NCI-H2081 (cell line): ENCODE results near the gene GLCE.

Experiments
- DNase-seq, 2 experiments: peaks; one replicate each; lab custom pipeline; 2025; lab: John Stamatoyannopoulos, UW

GLCE gene

DNA sequence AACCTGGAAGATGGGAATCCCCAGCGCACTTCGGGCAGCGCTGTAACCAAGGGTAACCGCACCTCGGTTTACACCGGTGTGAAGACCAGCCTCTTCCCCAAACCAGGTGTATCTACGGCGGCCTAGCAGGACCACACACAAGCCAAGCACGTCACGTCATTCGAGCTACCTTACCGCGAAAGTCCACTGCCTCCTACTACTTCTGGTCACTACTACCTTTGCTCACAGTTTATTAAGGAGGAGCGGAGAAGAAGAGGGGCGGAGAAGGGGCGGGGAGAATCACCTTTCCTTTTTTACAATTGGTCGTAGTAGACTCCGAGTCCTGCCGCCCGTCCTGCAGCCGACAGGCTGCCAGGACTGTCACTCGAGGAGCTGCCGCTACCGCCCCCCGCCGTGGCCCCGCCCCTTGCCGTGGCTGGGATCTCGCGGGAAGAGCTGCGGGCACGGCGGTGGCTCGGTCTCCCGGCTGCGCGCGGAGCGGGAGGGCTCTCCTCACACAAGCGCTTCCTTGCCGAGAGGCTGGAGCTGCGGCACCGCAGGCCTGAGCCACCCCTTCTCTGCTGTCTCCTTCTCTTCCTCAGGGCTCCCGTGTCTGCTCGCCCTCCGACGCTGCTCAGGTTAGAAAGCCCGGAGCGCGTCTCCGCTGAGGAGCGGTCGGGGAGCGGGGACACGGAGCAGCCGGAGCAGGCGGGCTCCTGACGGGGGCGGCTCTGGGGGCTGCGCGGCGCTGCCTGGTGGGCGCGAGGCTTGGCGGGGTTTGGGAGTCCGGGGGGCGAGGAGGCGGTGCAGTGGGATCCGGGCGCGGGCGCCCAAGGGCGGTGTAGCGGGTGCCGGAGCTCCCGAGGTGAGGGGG is at the start of gene GLCE:
Gene GLCE, plus strand, starts transcription at position 495 of the 853 bp plus-strand sequence. CDS start 95,172 bp downstream, outside the sequence.
- peak; percentile 96 to 98 for DNase-seq

DNA sequence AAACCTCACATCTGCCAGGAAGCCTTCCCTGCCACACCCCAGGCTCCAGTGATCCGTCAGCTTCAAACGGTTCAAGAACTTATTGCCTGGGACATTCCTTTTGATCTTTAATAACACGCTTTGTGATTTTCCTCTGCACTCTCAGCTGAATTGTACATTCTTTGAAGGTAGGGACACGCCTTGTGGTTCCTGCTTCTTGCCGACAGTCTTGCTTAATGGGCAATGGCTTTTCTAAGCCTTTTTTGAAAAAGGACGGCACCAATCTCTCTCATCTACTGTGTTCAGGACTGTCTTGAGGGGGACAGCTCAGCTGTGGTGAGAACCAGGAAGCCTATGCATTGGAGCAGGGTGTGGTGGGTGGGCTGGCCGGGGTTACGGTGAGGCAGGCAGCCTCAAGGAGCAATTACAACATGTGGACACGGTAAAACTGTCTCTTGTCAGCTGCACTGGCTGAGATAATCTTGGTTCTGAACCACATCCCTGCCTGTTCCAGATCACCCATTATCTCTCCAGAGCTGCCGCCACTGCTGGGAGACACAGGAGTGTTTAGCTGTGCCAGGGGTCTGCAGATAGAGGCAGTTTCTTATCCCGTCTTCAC is 46.0 kb upstream of the GLCE start:
- no peak for DNase-seq

DNA sequence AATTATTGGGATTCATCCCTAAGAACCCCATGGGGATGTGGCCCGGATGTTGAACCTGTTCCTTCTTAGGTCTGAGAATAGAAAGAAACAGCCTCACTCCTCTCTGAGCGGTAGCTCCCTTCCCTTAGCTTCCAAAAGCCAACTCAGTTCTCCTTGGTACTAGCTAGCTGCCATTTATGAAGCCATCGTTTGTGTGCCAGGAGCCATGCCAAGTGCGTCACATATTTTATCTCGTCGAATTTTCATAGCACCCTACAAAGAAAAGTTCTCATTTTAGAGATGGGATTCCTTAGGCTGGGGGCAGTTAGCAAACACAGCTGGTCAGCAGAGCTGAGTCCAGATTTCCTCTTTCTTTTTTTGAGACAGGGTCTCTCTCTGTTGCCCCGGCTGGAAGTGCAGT is 45.4 kb upstream of the GLCE start:
- DNase-seq: no peak

DNA sequence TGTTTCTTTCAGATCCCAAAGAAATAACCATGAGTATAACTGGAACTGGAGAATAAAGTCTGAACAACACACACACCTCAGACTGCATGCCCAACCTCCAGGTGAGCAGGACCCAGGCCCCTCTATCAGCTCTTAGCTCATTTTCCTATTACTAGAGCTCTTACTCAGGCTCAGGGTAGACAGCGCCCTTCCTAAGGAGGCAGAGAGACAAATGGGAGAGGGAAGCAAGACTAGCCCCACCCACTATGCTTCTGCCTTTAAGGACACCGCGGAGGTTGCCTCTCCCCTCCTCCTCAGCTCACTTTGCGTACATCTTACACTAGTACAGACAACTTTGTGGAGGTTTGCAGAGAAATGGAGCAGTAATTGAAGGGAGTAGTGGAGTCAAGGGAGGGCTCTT is 44.0 kb upstream of the GLCE start:
- DNase-seq: no peak

DNA sequence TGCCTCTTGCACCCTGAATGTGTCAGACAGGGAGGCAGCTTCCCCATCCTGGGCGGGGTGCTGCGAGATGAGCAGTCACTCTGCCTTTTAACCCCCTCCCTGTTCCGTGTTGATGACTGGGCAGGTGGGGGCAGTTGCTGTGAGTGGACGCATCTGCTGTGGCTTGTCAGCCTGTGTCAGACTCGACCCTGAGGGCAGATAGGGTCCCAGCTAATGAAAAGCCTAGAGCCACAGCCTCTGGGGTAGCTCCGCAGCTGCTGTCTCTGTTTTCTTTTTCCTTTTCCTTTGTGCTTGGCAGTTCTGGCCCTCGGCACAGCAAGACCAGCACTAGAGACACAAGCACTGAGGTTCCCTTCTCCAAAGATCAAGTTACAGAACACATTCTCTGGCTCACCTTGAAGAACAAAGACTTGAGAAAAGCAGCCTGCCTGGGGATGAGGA is 43.0 kb upstream of the GLCE start:
- DNase-seq: no peak

DNA sequence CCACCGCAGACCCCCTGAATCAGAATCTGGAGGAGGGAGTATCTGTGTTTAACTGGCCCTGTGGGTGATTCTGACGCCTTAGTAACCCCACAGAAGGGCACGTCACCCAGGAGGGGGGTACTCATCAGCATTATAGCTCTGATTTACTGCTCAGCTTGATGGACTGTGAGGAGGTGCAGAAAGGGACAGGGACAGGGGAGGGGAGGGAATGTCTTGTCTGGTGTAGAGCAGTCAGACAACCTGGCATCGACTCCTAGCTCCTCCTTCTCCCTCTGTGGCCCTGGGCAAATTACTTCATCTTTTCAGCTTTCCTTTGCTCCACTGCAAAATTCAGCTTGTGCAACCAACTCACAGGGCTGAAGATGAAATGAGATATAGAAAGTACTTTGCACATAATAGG is 42.3 kb upstream of the GLCE start:
- no peak for DNase-seq

DNA sequence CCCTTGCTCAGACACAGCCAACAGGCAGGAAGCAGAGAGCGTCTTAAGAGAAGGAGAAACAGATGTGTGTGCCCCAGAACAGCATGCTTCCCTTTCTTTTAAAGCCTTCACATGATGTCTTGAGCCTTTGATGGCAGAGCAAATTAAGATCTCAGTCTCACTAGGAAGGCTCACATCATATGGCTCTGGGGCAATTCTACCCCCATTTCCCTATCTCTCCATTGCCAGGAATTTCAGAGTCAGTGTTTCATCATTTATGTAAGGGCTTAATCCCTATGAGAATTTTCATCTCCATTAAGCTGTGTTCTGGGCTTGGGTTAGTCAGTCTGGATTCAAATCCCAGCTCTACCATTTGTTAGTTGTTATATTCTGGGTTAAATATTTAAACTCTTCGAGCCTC is 41.4 kb upstream of the GLCE start:
- DNase-seq: no peak

DNA sequence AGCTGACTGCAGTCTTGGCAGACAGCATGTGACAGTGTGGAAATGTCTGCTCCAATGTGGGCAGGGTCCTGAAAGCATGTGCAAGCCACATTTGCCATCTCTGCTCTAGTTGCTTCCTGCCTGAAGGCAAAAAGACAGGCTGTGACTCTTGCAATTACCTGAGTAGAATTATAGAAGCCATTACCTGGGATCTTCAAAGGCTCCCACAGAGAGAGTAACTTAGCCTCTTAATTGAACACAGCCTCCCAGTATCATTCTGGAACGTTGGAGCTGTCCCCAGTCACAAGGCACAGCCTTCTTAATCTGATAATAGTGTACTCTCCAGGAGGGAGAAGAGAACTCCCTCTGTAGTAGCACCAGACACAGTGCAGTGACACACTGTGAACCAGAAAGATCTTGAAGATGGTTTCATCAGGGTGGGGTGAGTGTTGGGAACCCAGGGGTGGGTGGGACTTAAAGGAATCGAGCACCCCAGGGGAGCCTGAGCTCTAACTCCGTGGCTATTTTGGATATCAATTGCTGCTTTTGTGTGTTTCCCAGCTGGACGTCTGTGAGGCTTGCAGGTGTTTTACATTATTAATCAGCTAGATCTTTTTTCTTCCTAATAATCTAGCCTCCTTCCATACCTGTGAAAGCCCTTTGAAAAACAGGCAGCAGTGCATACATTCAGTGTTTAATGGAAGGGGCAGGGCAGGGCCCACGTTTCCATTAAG is 40.6 kb upstream of the GLCE start:
- DNase-seq: peak in 1 of 2 experiments; percentile 51

DNA sequence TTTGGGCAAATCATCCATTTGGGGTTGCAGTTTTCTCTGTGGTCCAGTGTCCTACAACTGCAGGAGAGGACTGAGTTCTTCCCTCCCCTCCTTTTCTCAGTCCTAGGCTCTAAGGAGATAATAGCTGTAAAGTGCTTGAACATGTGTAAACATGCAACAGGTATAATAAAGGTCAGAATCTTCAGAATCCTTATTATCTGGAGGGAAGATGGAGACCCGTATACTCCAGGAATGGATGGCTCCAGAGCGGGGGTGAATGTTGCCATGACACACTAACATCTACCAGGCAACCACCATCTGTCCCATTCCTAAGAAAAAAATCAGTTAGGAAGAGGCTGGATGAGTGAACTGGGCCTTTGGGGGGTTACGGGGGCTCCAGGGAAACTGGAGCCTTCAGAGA is 39.7 kb upstream of the GLCE start:
- no peak for DNase-seq

DNA sequence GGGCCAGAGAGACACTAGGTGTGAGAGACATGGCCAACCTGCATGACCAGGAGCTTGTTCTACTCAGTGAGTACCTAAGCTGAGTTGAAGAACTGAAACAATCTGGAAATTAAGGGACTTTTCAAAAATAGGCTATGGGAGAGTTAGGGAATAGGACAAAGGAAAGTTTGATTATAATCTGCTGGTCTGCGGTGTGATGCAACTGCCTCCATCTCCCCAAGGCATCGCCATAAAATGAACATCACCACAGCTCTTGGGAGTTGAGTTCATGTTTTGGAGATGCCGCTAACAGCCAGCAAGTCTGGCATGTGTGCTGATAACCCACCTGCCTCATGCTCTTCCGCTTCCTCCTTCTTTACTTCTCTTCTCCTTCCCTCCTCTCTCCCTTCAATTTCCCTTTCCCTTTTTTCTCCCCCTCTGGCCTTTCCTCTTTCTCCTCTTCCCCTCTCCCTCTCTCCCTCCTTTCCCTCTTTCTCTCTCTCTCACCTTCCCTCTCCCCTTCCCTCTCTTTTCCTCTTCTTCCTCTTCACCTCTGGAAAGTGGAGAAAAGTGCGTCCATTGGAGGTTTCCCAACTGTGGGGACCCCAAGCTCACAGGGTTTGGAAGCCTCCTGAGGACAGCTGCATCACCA is 39.1 kb upstream of the GLCE start:
- DNase-seq: no peak

DNA sequence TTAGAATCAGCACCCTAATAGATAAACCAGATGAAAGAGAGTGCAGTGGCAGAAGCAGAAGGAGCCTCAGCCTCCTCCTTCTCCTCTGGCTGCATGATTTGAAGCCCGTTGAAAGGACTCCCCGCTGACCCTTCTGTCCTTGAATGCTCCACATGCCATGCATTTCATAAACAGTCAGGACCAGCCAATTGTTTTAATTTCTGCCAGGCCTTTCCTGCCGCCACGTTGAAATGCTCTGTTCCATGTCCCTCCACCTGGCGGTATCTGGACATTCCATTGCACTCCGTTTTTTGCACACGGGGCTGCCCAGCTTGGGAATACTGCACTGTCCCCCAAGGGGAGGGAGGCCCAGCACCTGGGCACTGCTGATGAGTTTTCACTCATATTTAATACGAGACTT is 35.2 kb upstream of the GLCE start:
- no peak for DNase-seq

DNA sequence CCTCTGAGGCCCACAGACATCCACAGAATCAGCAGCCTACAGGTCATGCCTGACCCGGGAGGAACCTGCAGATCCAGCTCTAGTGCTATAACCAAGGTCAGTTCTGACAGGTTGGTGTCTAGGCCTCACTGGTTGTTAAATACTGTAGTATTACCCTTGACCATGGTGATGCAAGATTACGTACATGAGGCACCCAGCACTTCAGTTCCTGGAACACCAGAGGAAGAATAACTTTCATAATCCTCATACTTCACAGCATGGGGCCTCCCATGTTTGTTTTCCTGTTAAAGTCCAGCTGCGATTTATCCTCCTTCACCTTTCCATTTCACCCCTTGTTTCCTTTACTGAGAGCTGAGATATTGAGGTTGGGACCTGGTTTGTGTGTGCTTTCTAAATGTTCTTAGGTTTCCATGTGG is 34.4 kb upstream of the GLCE start:
- no peak for DNase-seq

DNA sequence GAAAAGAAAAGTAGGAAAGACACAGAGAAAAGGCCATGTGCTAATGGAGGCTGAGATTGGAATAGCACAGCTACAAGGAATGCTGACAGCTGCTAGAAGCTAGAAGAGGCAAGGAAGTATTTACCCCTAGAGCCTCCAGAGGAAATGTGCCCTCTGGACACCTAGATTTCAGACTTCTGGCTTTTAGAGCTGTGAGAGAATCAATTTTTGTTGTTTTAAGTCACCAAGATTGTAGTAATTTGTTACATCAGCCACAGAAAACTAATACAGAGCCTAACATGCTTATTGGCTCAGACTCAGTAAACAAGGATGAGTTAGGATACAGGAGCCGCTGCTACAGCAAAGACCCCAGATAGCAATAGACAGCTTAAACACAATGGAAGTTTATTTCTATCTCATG is 33.1 kb upstream of the GLCE start:
- no peak for DNase-seq

DNA sequence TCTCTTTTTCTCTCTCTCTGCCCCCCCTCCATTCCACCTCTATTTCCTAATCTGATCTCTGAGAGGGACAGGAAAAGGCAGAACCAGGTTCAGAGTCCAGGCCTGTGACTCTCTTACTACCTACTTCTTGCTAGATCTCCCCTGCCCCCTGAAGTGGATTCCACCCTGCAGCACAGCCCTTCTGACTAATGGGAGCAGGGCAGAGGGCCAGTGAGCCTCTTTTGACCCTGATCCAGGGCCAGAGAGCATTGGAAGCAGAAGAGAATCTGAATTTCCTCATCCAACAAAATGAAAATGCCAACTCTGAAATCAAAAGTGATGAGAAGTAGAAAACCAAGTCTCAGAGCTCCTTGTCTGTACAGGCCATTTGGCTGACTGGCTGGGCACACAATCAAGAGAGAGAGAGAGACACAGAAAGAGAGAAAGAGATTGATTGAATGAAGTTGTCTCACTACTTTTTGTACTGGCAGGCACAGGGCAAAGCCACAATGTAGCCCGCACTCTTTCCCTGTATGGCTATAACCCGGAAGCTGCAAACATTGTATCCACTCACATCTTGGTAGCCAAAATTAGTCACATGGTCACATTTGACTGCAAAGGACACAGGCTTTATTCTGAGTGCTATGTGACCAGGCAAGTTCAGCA is 31.6 kb upstream of the GLCE start:
- DNase-seq: no peak

DNA sequence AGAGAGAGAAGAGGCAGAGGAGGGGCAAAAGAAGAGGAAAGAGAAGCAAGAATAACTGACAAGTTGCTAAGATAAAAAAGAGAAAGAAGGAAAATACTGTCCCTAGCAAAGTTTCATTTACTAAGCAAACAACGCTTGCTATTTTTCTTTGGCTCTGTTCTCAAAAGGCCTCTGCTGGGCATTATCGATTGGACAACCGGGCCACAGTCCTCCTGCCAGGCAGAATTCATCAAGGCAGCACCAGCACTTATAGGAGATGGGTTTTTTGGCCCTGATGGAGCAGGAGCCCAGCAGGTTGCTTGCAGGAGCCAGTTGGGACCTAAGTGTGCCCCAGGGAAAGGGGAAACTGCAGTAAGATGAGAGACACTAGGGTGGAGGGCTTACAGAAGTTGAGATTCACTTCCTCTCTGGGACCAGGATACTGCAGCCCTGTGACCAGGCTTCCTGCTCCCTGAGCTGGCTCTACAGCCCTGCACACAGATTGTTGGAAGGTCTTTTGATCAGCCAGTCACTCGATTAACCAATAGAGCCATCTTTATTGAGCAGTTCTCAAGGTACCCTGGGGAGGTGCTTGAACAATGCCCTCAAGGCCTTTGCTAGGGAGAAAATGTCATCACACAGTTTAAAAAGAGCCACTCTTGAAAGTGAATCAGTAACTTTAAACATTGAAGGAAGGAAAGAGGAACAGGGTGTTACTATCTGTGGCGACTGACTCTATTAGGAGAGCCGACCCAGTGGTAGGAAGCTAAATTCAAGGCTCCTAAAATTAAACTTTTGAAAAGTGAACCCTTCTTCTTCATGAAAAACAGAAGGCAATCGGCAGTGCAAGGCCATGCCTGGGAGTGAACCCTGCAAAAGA is 28.8 kb upstream of the GLCE start:
- no peak for DNase-seq

DNA sequence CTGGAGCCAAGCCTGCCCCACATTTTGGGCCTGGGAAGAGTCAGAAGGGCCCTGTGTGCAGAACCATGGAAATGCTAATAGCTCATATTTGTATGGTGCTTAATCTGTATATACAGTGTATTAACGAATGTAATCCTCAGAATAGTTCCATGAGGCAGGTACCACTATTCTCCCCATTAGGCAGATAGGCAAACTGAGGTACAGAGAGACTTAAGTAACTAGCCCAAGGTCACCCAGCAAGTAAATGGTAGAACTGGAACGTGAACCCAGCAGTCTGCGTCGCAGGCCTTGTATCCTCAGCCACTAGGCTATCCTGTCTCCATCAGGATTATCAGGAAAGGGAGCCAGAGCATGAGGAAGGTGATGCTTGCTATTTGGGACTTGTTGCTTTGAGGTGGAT is 28.0 kb upstream of the GLCE start:
- DNase-seq: no peak

DNA sequence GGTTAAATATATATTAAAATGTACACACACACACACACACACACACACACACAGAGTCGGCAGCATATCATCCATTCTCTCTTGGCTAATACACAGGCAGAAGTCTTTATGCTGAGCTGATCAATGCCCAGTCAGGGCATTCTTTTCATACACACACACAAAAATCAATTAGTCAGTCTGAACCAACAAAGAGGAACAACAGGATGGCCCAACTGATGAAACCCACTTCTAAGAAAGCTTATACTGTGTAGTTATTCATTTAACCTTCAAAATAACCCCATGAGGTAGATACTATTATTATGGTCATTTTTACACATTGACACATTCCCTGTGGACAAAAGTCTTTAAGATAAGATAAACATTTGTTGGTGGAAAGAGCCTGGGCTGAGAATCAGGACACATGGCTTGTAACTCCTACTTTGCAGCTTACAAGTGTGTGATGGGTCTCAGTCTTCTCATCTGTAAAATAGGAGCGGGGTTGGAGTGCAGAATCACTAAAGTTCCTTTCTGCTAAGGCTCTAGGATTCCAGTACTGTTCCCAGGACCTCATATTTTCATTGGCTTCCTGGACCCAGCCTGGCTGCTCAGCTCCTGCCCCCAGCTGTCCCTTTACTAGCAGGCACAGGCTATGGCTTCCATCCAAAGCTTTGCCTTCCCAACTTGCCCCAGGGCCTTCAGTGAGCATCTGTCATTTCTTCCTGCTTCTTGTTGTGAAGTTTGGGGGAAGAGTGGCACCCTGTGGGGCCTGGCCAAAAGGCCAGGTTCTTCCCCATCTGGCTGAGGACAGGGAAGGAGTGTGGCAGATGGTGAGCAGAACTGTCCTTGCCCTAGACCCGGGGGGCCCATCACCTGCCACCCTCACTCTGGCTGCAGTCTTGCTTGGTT is 27.2 kb upstream of the GLCE start:
- no peak for DNase-seq

DNA sequence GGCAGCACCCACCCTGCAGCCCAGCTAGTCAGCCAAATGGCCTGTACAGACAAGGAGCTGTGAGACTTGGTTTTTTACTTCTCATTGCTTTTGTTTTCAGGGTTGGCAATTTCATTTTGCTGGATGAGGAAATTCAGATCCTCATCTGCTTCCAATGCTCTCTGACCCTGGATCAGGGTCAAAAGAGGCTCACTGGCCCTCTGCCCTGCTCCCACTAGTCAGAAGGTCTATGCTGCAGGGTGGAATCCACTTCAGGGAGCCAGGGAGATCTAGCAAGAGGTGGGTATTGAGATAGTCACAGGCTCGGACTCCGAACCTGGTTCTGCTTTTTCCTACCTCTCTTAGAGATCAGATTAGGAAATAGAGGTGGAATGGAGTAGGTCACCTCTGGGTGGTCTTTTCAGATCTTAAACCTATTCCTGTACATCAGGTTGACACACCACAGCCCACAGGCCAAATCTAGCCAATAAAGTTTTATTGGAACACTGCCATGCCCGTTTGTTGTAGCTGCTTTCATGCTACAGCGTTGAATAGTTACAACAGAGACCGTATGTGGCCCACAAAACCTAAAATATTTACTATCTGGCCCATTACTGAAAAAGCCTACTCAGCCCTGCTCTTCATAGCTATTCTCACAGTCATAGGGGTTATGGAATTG is 26.4 kb upstream of the GLCE start:
- no peak for DNase-seq

DNA sequence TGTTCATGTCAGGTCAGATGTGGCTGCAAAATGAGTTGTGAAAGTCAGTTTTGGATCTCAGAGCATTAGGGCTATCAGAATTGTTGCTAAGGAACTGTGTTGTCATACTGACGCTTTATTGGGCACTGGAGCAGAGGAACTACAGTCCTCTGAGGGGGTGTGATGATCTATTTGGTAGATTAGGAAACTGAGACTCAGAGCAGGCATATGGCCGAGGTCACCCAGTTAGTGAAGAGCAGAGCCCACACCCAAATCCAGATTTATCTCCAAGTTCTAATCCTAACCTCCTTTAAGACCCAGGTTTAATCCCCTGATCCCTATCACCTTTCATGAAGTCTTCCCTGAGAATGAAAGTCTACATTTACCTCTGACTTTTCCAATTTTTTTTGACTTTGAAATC is 25.6 kb upstream of the GLCE start:
- no peak for DNase-seq

DNA sequence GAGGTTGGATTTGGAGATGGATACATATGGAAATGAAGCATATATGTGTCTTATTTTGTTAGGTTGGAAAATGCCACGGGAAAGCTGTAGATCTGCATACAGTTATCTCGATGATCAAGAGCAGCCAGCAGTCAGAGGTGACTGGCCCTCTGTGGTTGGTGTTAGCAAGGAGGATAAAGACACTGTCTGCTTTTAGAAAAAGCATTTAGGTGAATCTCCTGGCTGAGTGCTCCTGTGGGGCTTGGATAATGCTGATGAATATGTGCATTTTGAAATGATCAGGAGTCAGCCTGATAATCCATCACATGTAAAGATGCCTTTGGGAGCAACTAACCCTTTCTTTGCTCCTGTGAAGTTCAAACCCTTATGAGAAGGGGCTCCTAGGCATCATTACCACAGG is 24.9 kb upstream of the GLCE start:
- DNase-seq: no peak
